ENCODE measurements around the gene GBP1.
"Not testable (repeated sequence)": the region's sequence is repeated elsewhere in the genome, so short reads cannot be mapped to it uniquely, and the experiment has no call there.

GBP1 gene

GRCh38 chr1:89065079-89065868 is at the start of gene GBP1:
TSS of gene GBP1 (minus strand) at chr1:89065208. CDS start at chr1:89063234, 1,974 bp downstream.
- peak; percentile 75 for DNase-seq

- DNase-seq: no peak
These were observed 49.7 kb upstream of the GBP1 start for GRCh38 chr1:89114662-89115061.

- no peak for DNase-seq
These were observed 48.0 kb upstream of the GBP1 start for GRCh38 chr1:89112871-89113613.

- DNase-seq: no peak
These were observed 39.7 kb upstream of the GBP1 start for GRCh38 chr1:89104687-89105086.

- no peak for DNase-seq
These were observed 39.1 kb upstream of the GBP1 start for GRCh38 chr1:89104147-89104546.

GRCh38 chr1:89102021-89102420 is 37.0 kb upstream of the GBP1 start:
- DNase-seq: no peak

- DNase-seq: no peak
These were observed 35.4 kb upstream of the GBP1 start for GRCh38 chr1:89100412-89100811.

- DNase-seq: no peak
These were observed 33.8 kb upstream of the GBP1 start for GRCh38 chr1:89098857-89099256.

GRCh38 chr1:89095737-89096136 is 30.7 kb upstream of the GBP1 start:
- no peak for DNase-seq

GRCh38 chr1:89089962-89090361 is 25.0 kb upstream of the GBP1 start:
- no peak for DNase-seq

GRCh38 chr1:89088572-89088971 is 23.6 kb upstream of the GBP1 start:
- no peak for DNase-seq

GRCh38 chr1:89087241-89087640 is 22.2 kb upstream of the GBP1 start:
- no peak for DNase-seq

- DNase-seq: peak; percentile 56
These were observed 20.8 kb upstream of the GBP1 start for GRCh38 chr1:89085781-89086180.

- DNase-seq: no peak
These were observed 16.0 kb upstream of the GBP1 start for GRCh38 chr1:89081005-89081404.

- not testable (repeated sequence) for DNase-seq
These were observed 15.1 kb upstream of the GBP1 start for GRCh38 chr1:89080068-89080467.

- not testable (repeated sequence) for DNase-seq
These were observed 7.6 kb upstream of the GBP1 start for GRCh38 chr1:89072466-89073065.

GRCh38 chr1:89070509-89070908 is 5.5 kb upstream of the GBP1 start:
- DNase-seq: no peak

- DNase-seq: no peak
These were observed 4.9 kb upstream of the GBP1 start for GRCh38 chr1:89069951-89070350.

GRCh38 chr1:89068291-89068690 is 3.3 kb upstream of the GBP1 start:
- no peak for DNase-seq

- DNase-seq: peak; percentile 77
These were observed 376 bp downstream of the GBP1 start for GRCh38 chr1:89064632-89065031.

GRCh38 chr1:89063094-89063493 is 1.9 kb downstream of the GBP1 start:
- no peak for DNase-seq

- DNase-seq: no peak
These were observed 4.9 kb downstream of the GBP1 start for GRCh38 chr1:89060091-89060490.

- no peak for DNase-seq
These were observed 13.1 kb downstream of the GBP1 start for GRCh38 chr1:89051955-89052312.
